Endothelial cell of umbilical vein (primary cell): ENCODE data around the gene CUEDC1. TPM values are rescaled to one million over a fixed set of nuclear protein-coding genes. Genes with fewer than 3 reads are reported as not detected.

Source experiments
- BruUV-seq: library from RNA; stranded (reverse); fragments of 400-500 nt; replicated peaks from 2 replicates; lab custom pipeline; 2021; lab: Mats Ljungman, UMichigan
- CTCF ChIA-PET: fragments of 300-600, 350-600 bp; sonication (Branson Sonifier 250); formaldehyde crosslinking; loops from one replicate; lab custom pipeline; 2021; ENCODE audit warnings: antibody characterized with exemption, inconsistent platforms; lab: Charles Lee
- POLR2A ChIA-PET: fragments of 300-600, 350-600 bp; sonication (Branson Sonifier 250); formaldehyde crosslinking; loops from one replicate; lab custom pipeline; 2021; ENCODE audit warnings: antibody characterized with exemption, inconsistent platforms; lab: Charles Lee
- DNase-seq: peaks from one replicate; pipeline ENCODE4 v3.0.0-alpha.2; 2011; ENCODE audit warnings: low read depth, low spot score
- FAIRE-seq: peaks from 2 replicates; lab custom pipeline; 2011; peaks lifted over from hg19 to GRCh38; lab: Jason Lieb, UNC
- H2AFZ ChIP-seq: 2 replicates; pipeline ENCODE4 v1.6.0; 2012; ENCODE audit warnings: low read depth, low read length, control low read depth, inconsistent platforms
- H3K27ac ChIP-seq: 2 replicates; pipeline ENCODE4 v1.5.1; 2011; ENCODE audit warnings: low read depth, mild to moderate bottlenecking, control low read depth, low read length, moderate library complexity; ENCODE audit not compliant: insufficient read depth
- H3K27me3 ChIP-seq, 2 experiments: 2 replicates each; pipeline versions ENCODE4 v1.6.0 to v1.6.1; 2011; ENCODE audit warnings: low read length in 2 of 2, mixed read lengths in 1 of 2; ENCODE audit not compliant: control insufficient read depth in 2 of 2, insufficient read depth in 2 of 2
- H3K36me3 ChIP-seq, 2 experiments: 2 replicates in 1 of 2; 3 replicates in 1 of 2; pipeline ENCODE4 v1.5.1; 2011; ENCODE audit warnings: low read length in 2 of 2, mild to moderate bottlenecking in 1 of 2, moderate library complexity in 1 of 2; ENCODE audit not compliant: control insufficient read depth in 2 of 2, insufficient read depth in 2 of 2; ENCODE audit errors: extremely low read depth in 1 of 2
- H3K4me1 ChIP-seq: 3 replicates; pipeline ENCODE4 v1.5.1; 2011; ENCODE audit warnings: mild to moderate bottlenecking, low read length; ENCODE audit not compliant: control insufficient read depth, insufficient read depth; ENCODE audit errors: extremely low read depth
- H3K4me2 ChIP-seq: 2 replicates; pipeline ENCODE4 v1.6.1; 2011; ENCODE audit warnings: low read length, control low read depth, mixed read lengths; ENCODE audit not compliant: insufficient read depth
- H3K4me3 ChIP-seq, 3 experiments: fragments of 200-600 bp in 1 of 3; sonication (generic), shearing (Covaris generic) in 1 of 3; replicated peaks in 1 of 3; 2 replicates each; pipeline ENCODE4 v1.5.1; 2011 to 2016; ENCODE audit warnings: control low read depth in 3 of 3, low read length in 3 of 3, mild to moderate bottlenecking in 2 of 3, inconsistent platforms in 1 of 3, low read depth in 1 of 3, moderate library complexity in 1 of 3; ENCODE audit not compliant: insufficient read depth in 1 of 3
- H3K79me2 ChIP-seq: 2 replicates; pipeline ENCODE4 v1.6.0; 2012; ENCODE audit warnings: low read length, inconsistent platforms; ENCODE audit not compliant: control insufficient read depth, insufficient read depth
- H3K9ac ChIP-seq: replicated peaks from 2 replicates; pipeline ENCODE3; 2011; ENCODE audit warnings: low read length, control low read depth; ENCODE audit not compliant: insufficient read depth; ENCODE audit errors: extremely low read depth
- H3K9me1 ChIP-seq: replicated peaks from 3 replicates; pipeline ENCODE4 v1.6.0; 2011; ENCODE audit warnings: mild to moderate bottlenecking, low read length; ENCODE audit not compliant: control insufficient read depth, insufficient read depth; ENCODE audit errors: extremely low read depth
- H3K9me3 ChIP-seq: replicated peaks from 2 replicates; pipeline ENCODE4 v1.5.1; 2012; ENCODE audit warnings: low read length, inconsistent platforms; ENCODE audit not compliant: control insufficient read depth, insufficient read depth
- H4K20me1 ChIP-seq: replicated peaks from 2 replicates; pipeline ENCODE3; 2011; ENCODE audit warnings: mild to moderate bottlenecking, low read length; ENCODE audit not compliant: control insufficient read depth, insufficient read depth; ENCODE audit errors: extremely low read depth
- CTCF ChIP-seq, 2 donors: IDR thresholded peaks; 1 replicate in 1 of 2; 2 replicates in 1 of 2; pipeline ENCODE4 v1.5.1; 2011; ENCODE audit warnings: low read length in 2 of 2, mild to moderate bottlenecking in 2 of 2, moderate library complexity in 2 of 2, control low read depth in 1 of 2, inconsistent platforms in 1 of 2, low read depth in 1 of 2; ENCODE audit not compliant: insufficient read depth in 1 of 2; ENCODE audit errors: extremely low read depth in 1 of 2
- EZH2 ChIP-seq: IDR thresholded peaks from 2 replicates; pipeline ENCODE4 v1.6.1; 2012; ENCODE audit warnings: borderline replicate concordance, low read depth, mild to moderate bottlenecking, moderate library complexity, low read length, inconsistent platforms; ENCODE audit not compliant: severe bottlenecking
- FOS ChIP-seq: IDR thresholded peaks from 2 replicates; pipeline ENCODE4 v1.6.1; 2011; ENCODE audit warnings: mild to moderate bottlenecking, low read length, moderate library complexity, borderline replicate concordance; ENCODE audit not compliant: insufficient read depth
- GATA2 ChIP-seq: IDR thresholded peaks from 2 replicates; pipeline ENCODE4 v1.7.0; 2011; ENCODE audit warnings: low read depth, mild to moderate bottlenecking, moderate library complexity, mixed read lengths, low read length; ENCODE audit not compliant: insufficient read length, insufficient read depth
- JUN ChIP-seq: IDR thresholded peaks from 2 replicates; pipeline ENCODE4 v1.6.1; 2011; ENCODE audit warnings: borderline replicate concordance, low read depth; ENCODE audit not compliant: insufficient read length, insufficient read depth
- MAX ChIP-seq: IDR thresholded peaks from 2 replicates; pipeline ENCODE4 v1.6.1; 2011; ENCODE audit not compliant: insufficient read depth, insufficient read length
- MYC ChIP-seq: IDR thresholded peaks from one replicate; pipeline ENCODE4 v1.6.1; 2011; ENCODE audit warnings: mild to moderate bottlenecking, low read depth, low read length
- POLR2A ChIP-seq: IDR thresholded peaks from 2 replicates; pipeline ENCODE4 v1.6.1; 2012; ENCODE audit warnings: low read depth, mild to moderate bottlenecking, control low read depth, low read length
- POLR2AphosphoS5 ChIP-seq: IDR thresholded peaks from 2 replicates; pipeline ENCODE4 v1.6.1; 2012; ENCODE audit warnings: low read depth, mild to moderate bottlenecking, control low read depth, low read length, moderate library complexity; ENCODE audit not compliant: insufficient read depth
- dilution Hi-C: fragments of 300-500 bp; cut with MboI; formaldehyde crosslinking; loops from one replicate; pipeline ENCODE4 v1.15.0; 2019; ENCODE audit warnings: low sequenced_read_pairs; ENCODE audit not compliant: extremely low pct_ligation_motif_present
- intact Hi-C: fragments of 100-400 bp; cut with micrococcal nuclease; formaldehyde crosslinking; loops from one replicate; pipeline ENCODE4 v1.10.0; 2022
- polyA plus RNA-seq, 4 experiments: library from polyadenylated mRNA; depleted of rRNA in 3 of 4; stranded (reverse) in 3 of 4; unstranded in 1 of 4; fragments of >200 nt; gene quantifications; 2 replicates each; pipeline versions ENCODE4 v1.2.1 to v1.2.3, GENCODE V29; 2011 to 2012; ENCODE audit warnings: missing spikeins in 1 of 4
- total RNA-seq: library from RNA; stranded (reverse); gene quantifications from 2 replicates; pipeline ENCODE4 v1.2.3, GENCODE V29; 2021

The CUEDC1 gene
- total and polyA plus RNA-seq, 2 donors (not counting 3 experiments of a cell fraction or from before 2014, with no cell fraction given) = 15.8 to 27.7 TPM

- Histone ChIP-seq H3K36me3 (no peaks in the 10 kb centered on the region), H3K4me3 (no peak overlapping the region), H3K4me1 (peaks cover 19% of the 10 kb centered on the region), H3K9me3 (no peaks in the 10 kb centered on the region), H3K27ac (no peak overlapping the region), H3K9me1 (no peaks in the 10 kb centered on the region), H4K20me1 (no peaks in the 10 kb centered on the region), H3K79me2 (no peaks in the 10 kb centered on the region), H3K4me2 (no peak overlapping the region), H3K9ac (no peak overlapping the region), H2AFZ (no peak overlapping the region), H3K27me3 (no peaks in the 10 kb centered on the region)
- no peak for DNase-seq
- TF ChIP-seq EZH2 = no peak
- TF ChIP-seq MYC = no peak
- no peak for TF ChIP-seq CTCF (IDR thresholded peaks at IDR 0.05; ENCODE audit: extremely low read depth in 1 of 2, insufficient read depth in 1 of 2, low read depth in 1 of 2, low read length in 2 of 2)
- TF ChIP-seq FOS = no peak
- TF ChIP-seq GATA2 = no peak
- TF ChIP-seq POLR2AphosphoS5 = no peak
- no peak for TF ChIP-seq POLR2A
- no peak for TF ChIP-seq JUN
- no peak for TF ChIP-seq MAX
- no peak for FAIRE-seq
- dilution Hi-C loops (no loop called here), intact Hi-C loops (no loop called here)
- no TSS peak for BruUV-seq
- ChIA-PET POLR2A (no interaction called here), CTCF (interaction anchor here (0.9 to 3.3 kb wide), 2 partner anchors 27 to 46 kb away, joined by 3 to 11 read pairs; no protein-coding TSS in a partner anchor)
Measured at GRCh38 chr17:57900991-57901743, 54.0 kb downstream of the CUEDC1 start.
